Spinal cord (tissue), 10 donors: Measurements from ENCODE around the gene RNF40. TPM values are rescaled to one million over a fixed set of nuclear protein-coding genes. Genes with fewer than 3 reads are reported as not detected.

ENCODE experiments used
- DNase-seq, 6 donors: peaks; one replicate each; pipeline versions ENCODE4 v3.0.0 to v3.0.0-alpha.2; 2013 to 2015; ENCODE audit warnings: low spot score in 6 of 6, low read depth in 4 of 6
- H3K27ac ChIP-seq: one replicate; pipeline ENCODE4 v1.5.1; 2013; ENCODE audit warnings: low read depth, low read length, control low read depth
- H3K27me3 ChIP-seq: one replicate; pipeline ENCODE4 v1.6.1; 2013; ENCODE audit warnings: low read length; ENCODE audit not compliant: control insufficient read depth, insufficient read depth
- H3K36me3 ChIP-seq: one replicate; pipeline ENCODE4 v1.6.1; 2013; ENCODE audit warnings: low read length; ENCODE audit not compliant: control insufficient read depth, insufficient read depth
- H3K4me1 ChIP-seq: one replicate; pipeline ENCODE4 v1.6.1; 2013; ENCODE audit warnings: low read length; ENCODE audit not compliant: control insufficient read depth, insufficient read depth
- H3K4me3 ChIP-seq: one replicate; pipeline ENCODE4 v1.5.1; 2013; ENCODE audit warnings: low read depth, low read length, control low read depth
- H3K9me3 ChIP-seq: one replicate; pipeline ENCODE4 v1.6.1; 2013; ENCODE audit warnings: low read length; ENCODE audit not compliant: control insufficient read depth, insufficient read depth
- WGBS: methylation state at CpG from one replicate; pipeline ENCODE4 v1.1.5; 2013; ENCODE audit warnings: missing lambda C conversion rate; ENCODE audit not compliant: insufficient coverage; 5-methylcytosine and 5-hydroxymethylcytosine counted together
- polyA plus RNA-seq, 2 donors: library from polyadenylated mRNA; unstranded; fragments of 120-200 nt; gene quantifications; one replicate each; pipeline ENCODE4 v1.2.1, GENCODE V29; 2013; ENCODE audit not compliant: insufficient read length in 2 of 2
- total RNA-seq, 2 donors: library from RNA; depleted of rRNA in 1 of 2; stranded (reverse); fragments of 120-200 nt in 1 of 2; fragments of >200 nt in 1 of 2; gene quantifications; one replicate each; pipeline versions ENCODE4 v1.2.3 to v1.2.4, GENCODE V29; 2013 to 2014
- donor health status: healthy.

Gene RNF40
- total and polyA plus RNA-seq, 4 donors, result 70.7 to 132 (median 115) TPM

DNA sequence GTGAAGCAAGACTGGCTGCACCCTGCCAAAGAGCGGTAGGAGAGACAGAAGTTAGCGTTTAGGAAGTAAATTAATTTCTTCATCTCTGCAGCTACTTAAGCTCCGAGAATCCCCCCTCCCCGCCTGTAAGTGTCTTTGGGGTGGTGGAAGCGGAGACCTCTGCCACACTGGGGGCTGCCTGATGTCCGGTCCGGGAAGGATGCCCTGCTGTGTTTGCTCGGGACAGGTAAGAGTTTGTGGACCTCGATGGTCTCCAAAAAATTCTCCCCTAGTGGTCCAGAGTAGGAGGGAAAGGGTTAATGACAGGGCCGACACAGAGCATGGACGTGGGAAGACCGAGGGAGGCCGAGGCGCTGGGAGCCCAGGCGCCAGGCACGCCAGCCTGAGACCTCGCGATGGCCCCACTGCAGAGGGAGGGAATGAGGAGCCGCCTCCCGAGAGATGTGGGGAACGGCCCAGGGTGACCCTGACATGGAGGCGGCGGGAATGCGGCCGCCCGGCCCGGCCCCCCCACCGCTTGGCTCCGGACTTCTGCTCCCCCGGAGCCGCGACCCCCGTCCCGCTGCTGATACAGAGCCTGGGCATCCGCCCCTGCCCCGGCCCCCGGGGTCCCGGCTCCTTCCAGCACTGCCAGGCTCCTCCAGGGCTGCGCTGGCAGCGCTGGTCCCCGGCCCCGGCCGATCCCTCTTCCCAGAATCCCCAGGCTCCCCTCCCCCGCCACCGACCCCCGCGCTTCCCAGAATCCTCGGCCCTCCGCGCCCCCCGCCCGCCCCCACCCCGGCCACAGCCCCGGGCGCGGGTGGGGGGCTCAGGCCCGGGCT is 24.2 kb downstream of the RNF40 start:
- Histone ChIP-seq H3K27me3 (no peaks in the 10 kb centered on the region), H3K4me1 (peaks cover 28% of the 10 kb centered on the region), H3K36me3 (peaks cover 40% of the 10 kb centered on the region), H3K27ac (peak overlapping the region; percentile 93), H3K4me3 (peak overlapping the region; percentile 97), H3K9me3 (no peaks in the 10 kb centered on the region)
- peak in 3 of 6 donors; percentile 17 to 78 (median 61) for DNase-seq
- WGBS, result 0% methylated on average over 37 of the region's 57 CpGs

DNA sequence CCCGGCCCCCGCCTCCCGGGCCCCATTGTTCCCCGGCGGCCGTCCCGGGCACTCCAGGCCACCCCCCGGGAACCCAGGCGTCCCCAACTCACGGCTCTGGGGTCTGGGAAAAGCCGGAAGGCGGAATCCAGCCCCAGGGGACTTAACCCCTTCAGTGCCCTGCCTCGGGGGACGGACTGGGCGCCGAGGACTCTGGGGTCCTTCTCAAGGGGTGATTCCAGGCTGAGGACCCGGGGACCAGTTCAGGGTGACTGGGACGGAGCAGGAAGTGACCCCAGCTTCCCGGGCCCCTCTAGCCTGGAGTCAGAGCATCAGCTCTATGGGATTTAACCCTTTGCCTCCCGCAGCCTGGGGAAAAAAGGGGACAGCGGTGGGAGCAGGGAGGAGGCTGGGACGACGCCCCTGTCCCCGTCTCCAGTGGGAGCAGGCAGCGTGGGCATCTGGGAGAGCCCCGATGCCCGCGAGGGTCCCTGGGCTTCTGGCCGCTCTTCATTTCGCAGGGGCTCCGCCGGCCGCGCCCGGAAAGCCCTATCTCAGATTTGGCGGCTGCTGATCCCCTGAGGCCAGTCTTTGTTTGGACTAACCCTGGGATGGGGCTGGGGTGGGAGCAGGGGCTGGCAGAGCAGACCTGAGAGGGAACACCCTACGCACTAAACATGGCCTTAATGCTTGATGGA is 25.0 kb downstream of the RNF40 start, which contains the start of gene ZNF629:
TSS of gene ZNF629 (minus strand) at position 270 of the 677 bp plus-strand sequence. CDS start 2,723 bp downstream, outside the sequence.
- 0% methylated on average over 36 of the region's 37 CpGs for WGBS
- Histone ChIP-seq H3K27ac (peak within 1 kb of the TSS; percentile 93), H3K9me3 (no peaks in the 10 kb centered on the region), H3K4me3 (peak within 1 kb of the TSS; percentile 97), H3K27me3 (no peaks in the 10 kb centered on the region), H3K4me1 (peaks cover 28% of the 10 kb centered on the region), H3K36me3 (peaks cover 32% of the 10 kb centered on the region)
- DNase-seq, result peak; percentile 78 to 97 (median 86)

DNA sequence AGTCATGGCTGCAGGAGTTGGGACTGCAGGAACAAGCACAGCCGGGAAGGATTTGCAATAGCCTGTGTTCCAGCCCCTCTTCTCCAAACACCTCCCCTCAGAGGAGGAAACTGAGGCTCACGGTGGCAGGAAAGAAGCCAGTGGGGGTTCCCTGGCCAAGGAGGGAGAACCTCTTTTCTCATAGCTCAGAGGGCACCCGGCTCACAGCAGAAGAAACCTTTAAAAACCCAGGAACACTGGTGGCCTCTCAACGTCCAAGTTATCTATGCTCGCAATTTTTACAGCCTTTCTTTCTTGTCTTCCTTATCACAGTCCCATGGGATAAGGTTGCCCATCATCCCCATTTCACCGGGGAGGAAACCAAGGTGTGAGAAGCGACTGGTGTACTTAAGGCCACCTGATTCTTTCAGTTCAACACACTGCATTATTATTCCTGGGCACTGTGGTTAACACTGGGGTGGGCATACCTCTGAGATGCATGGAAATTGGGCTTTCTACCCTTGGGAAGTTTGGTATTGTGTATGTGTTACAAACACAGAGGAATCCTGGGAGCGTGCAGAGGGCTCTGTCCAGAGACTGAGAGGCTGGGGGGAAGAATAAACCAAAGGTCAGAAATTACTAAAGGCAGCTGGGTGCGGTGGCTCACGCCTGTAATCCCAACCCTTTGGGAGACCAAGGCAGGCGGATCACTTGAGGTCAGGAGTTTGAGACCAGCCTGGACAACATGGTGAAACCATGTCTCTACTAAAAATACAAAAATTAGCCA is 25.7 kb downstream of the RNF40 start:
- Histone ChIP-seq H3K27ac (peak overlapping the region; percentile 93), H3K9me3 (no peaks in the 10 kb centered on the region), H3K27me3 (no peaks in the 10 kb centered on the region), H3K4me3 (peak overlapping the region; percentile 97), H3K36me3 (peaks cover 25% of the 10 kb centered on the region), H3K4me1 (peaks cover 28% of the 10 kb centered on the region)
- 53% methylated on average over 5 of the region's 11 CpGs for WGBS
- DNase-seq, result peak in 1 of 6 donors; percentile 6

DNA sequence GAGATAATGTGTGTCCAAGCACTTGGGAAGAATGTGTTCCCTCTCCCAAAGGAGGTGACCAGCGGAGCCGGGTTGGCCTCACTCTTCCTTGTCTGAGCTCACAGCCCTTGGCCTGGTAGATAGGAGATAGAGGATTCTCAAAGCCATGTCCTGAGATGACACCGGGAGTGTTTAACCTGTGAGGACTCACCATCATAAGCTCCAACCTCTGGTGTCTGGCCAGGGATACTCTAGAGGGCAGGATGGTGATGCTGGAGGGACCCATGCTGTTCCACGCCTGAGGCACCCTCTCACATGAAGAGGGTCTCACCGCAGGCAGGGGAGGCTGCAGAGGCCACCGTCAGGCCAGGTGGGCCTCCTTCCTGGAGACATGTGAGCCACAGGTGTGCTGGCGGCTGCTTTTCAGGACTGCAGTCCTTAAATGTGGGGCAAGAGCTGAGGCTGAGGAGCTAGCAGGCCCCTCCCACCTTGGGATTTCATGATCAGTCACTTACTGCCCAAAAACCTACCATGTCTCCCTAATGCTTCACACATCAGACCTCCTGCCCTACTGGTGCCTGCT is 31.5 kb downstream of the RNF40 start:
- 70% methylated on average over 4 of the region's 7 CpGs for WGBS
- Histone ChIP-seq H3K27ac (no peak overlapping the region), H3K36me3 (no peaks in the 10 kb centered on the region), H3K27me3 (no peaks in the 10 kb centered on the region), H3K4me1 (no peaks in the 10 kb centered on the region), H3K4me3 (no peak overlapping the region), H3K9me3 (no peaks in the 10 kb centered on the region)
- no peak for DNase-seq

GRCh38 chr16:30794634-30795033 is 32.5 kb downstream of the RNF40 start:
- no peak overlapping the region for H3K4me3 ChIP-seq

GRCh38 chr16:30797670-30798309 is 35.7 kb downstream of the RNF40 start:
- no peak overlapping the region for H3K4me3 ChIP-seq
- 70% methylated on average over 4 of the region's 8 CpGs for WGBS
- no peaks in the 10 kb centered on the region for H3K4me1 ChIP-seq
- no peaks in the 10 kb centered on the region for H3K9me3 ChIP-seq
- DNase-seq, result no peak
- H3K27ac ChIP-seq, result no peak overlapping the region
- H3K27me3 ChIP-seq, result no peaks in the 10 kb centered on the region
- no peaks in the 10 kb centered on the region for H3K36me3 ChIP-seq

More at GRCh38 chr16:30794634-30795033, 32.5 kb downstream of the RNF40 start:
- no peak overlapping the region for H3K27ac ChIP-seq
- no peaks in the 10 kb centered on the region for H3K4me1 ChIP-seq
- WGBS, result 81% methylated on average over 2 of the region's 3 CpGs
- DNase-seq, result no peak
- no peaks in the 10 kb centered on the region for H3K27me3 ChIP-seq
- H3K36me3 ChIP-seq, result no peaks in the 10 kb centered on the region
- H3K9me3 ChIP-seq, result no peaks in the 10 kb centered on the region

DNA sequence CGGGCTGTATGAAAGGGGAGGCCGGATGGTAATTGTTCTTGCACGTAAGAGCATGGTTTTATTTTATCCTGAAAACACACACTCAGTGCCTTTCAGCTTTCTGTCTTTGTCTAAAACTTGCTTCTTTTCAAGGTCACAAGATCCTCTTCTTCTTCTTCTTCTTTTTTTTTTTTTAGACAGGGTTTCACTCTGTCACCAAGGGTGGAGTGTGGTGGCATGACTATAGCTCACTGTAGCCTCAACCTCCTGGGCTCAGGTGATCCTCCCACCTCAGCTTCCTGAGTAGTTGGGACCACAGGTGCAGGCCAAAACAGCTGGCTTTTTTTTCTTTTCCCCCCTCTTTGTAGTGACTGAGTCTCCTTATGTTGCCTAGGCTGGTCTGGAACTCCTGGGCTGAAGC is 40.8 kb downstream of the RNF40 start:
- no CpG with 5 or more reads among the region's 3 CpGs for whole genome bisulfite sequencing
- DNase-seq, result no peak

DNA sequence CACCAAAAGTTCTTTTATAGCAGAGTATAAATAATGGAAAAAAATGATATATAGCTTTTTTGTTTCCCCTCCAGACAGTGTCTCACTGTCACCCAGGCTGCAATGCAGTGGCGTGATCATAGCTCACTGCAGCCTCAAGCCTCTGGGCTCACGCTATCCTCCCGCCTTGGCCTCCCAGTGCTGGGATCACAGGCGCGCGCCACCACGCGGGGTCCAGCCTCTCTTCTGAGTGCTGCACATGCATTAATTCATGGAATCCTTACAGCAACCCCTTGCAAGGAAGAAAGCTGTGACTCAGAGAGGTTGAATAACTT is 42.9 kb downstream of the RNF40 start:
- WGBS, result 85% methylated on average over 3 of the region's 8 CpGs
- Histone ChIP-seq H3K9me3 (no peaks in the 10 kb centered on the region), H3K4me3 (peak overlapping the region; percentile 85), H3K27ac (peak overlapping the region; percentile 93), H3K36me3 (no peaks in the 10 kb centered on the region), H3K27me3 (no peaks in the 10 kb centered on the region), H3K4me1 (peaks cover 27% of the 10 kb centered on the region)
- no peak for DNase-seq

More for the DNA sequence above, 40.8 kb downstream of the RNF40 start:
- H3K4me1 ChIP-seq, result peaks cover 27% of the 10 kb centered on the region
- no peak overlapping the region for H3K4me3 ChIP-seq
- no peak overlapping the region for H3K27ac ChIP-seq
- no peaks in the 10 kb centered on the region for H3K27me3 ChIP-seq
- no peaks in the 10 kb centered on the region for H3K9me3 ChIP-seq
- no peaks in the 10 kb centered on the region for H3K36me3 ChIP-seq
